ENCODE measurements around the gene DENND4A.

Gene DENND4A

GRCh38 chr15:65722191-65722590 lies 69.9 kb downstream of the DENND4A start:
- no peak overlapping the region for H3K4me3 ChIP-seq (ENCODE audit: low read depth, low read length)
- no peak for DNase-seq (ENCODE audit: low read depth)

DNA sequence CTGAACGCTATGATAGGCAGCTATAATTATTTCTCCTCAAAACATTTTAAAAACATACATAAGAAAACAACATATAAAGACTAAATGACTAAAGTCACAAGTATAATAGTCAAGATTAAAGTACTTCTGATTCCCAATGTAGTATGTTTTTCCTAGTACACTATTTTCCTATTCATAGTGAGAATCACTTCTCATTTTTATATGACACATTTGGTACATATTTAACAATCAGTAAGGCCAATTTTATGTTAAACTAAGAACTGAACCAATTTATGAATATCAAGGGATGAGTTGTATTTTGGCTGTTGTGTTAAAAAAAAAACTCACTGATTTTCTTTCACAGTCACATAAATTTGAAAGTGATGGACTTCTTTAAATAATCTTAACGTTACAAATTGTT lies 79.7 kb downstream of the DENND4A start:
- DNase-seq (ENCODE audit: low read depth): no peak
- H3K4me3 ChIP-seq (ENCODE audit: low read depth, low read length): no peak overlapping the region

DNA sequence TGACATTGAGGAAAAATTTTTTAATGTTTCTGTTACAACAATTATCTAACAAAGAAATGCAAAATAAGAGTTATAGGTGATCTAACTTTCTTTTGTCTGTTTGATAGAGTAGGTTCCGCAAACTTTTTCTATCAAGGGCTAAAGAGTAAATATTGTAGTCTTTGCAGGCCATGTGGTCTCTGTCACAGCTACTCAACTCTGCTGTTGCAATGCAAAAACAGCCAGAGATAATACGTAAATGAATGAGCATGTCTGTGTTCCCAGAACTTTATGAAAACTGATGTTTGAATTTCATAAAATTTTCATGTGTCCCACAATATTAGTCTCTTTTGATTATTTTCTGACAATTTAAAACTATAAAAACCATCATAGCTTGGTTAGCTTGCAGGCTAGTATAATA lies 97.0 kb downstream of the DENND4A start:
- no peak for DNase-seq (ENCODE audit: low read depth)
- no peak overlapping the region for H3K4me3 ChIP-seq (ENCODE audit: low read depth, low read length)

DNA sequence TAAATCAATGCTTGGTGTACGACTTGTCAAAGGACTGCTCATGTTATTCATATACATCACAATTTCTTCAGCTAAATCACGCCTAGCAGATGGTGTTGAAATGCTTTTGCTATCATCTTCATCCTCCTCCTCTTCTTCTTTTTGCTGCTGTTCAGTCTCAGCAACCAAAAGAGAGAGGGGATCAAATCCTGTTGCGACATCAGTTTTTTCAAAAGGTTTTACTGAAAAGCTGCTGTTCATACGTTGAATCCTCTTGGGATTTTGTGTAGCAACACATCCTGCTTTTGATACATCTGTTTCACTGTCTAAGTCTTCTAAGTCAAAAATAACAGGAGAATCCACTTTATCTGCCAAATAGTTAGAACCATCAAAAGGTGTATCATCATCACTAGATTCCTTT lies 101.3 kb downstream of the DENND4A start:
- H3K4me3 ChIP-seq (ENCODE audit: low read depth, low read length): no peak overlapping the region
- DNase-seq (ENCODE audit: low read depth): peak; percentile 43

- no peak overlapping the region for H3K4me3 ChIP-seq (ENCODE audit: low read depth, low read length)
- DNase-seq (ENCODE audit: low read depth): no peak
Observed at GRCh38 chr15:65690173-65690572, 101.9 kb downstream of the DENND4A start.

GRCh38 chr15:65688462-65688861 lies 103.6 kb downstream of the DENND4A start:
- no peak for DNase-seq (ENCODE audit: low read depth)
- H3K4me3 ChIP-seq (ENCODE audit: low read depth, low read length): no peak overlapping the region

- DNase-seq (ENCODE audit: low read depth): no peak
- no peak overlapping the region for H3K4me3 ChIP-seq (ENCODE audit: low read depth, low read length)
Observed at GRCh38 chr15:65682404-65682911, 109.6 kb downstream of the DENND4A start.

DNA sequence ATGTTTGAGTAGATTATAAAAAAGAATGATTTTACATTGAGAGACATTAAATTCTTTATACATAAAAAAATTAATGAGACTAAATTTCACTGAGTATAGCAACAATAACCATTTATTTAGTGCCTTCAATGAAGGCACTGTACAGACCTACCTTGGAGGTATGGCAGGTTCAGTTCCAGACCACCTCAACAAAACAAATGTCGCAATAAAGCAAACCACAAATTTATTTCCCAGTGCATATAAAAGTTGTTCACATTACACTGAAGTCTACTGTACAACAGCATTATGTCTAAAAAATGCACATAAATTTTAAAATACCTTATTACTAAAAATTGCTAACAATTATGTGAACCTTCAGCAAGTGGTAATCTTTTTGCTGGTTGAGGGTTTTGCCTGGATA lies 111.5 kb downstream of the DENND4A start:
- no peak overlapping the region for H3K4me3 ChIP-seq (ENCODE audit: low read depth, low read length)
- no peak for DNase-seq (ENCODE audit: low read depth)

DNA sequence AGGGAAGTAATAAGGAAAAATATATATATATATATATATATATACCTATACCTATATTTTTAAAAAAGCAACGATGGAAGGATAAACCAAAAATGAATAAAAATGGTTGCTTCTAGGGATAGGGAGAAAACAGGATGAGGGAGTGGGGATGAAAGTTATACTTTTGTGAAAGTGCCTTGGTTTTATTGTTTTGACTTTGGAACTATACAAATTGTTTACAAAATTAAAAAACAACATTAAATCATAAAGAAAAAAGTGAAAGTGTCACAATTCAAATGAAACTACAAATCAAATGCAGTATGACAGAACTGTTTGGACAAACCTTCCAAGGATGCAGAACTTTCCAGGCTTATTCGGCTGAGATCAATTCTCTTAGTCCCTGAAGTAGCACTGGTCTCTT lies 116.0 kb downstream of the DENND4A start:
- no peak for DNase-seq (ENCODE audit: low read depth)
- H3K4me3 ChIP-seq (ENCODE audit: low read depth, low read length): no peak overlapping the region

DNA sequence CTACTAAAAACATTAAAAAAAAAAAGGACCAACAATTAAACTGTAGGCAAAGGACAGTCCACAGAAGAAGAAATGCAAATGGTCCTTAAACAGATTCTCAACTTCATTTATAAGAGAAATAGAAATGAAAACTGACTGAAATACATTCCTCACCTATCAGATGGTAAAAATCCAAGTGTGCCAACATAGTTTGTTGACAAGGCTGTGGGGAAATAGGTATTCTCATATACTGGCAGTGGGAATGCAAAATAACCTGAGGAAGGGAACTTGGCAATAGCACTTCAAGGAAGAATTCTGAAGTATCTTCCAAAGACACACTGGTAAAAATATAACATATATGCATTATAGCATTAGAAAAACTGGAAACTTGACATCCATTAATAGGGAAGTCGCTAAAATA lies 116.5 kb downstream of the DENND4A start:
- no peak overlapping the region for H3K4me3 ChIP-seq (ENCODE audit: low read depth, low read length)
- DNase-seq (ENCODE audit: low read depth): no peak

GRCh38 chr15:65666257-65666656 lies 125.8 kb downstream of the DENND4A start:
- no peak for DNase-seq (ENCODE audit: low read depth)
- H3K4me3 ChIP-seq (ENCODE audit: low read depth, low read length): no peak overlapping the region

GRCh38 chr15:65663521-65663920 lies 128.6 kb downstream of the DENND4A start:
- H3K4me3 ChIP-seq (ENCODE audit: low read depth, low read length): no peak overlapping the region
- no peak for DNase-seq (ENCODE audit: low read depth)

DNA sequence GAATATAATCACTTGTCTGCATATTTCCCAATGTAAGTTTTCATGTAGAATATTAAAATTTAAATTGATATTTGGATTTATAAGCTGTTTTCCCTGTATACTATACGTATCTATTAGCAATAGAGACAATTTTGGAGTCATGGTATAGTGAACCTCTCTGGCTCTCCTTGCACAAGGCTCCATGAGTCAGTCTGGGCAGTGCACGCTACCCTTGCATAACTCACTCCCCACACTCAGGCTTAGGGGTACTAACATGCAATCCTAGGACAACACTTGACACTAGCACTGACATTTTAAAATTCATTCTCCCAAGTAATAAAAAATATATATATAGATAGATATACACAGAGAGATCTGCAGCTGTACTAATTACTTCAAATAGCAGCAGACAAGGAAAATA lies 131.2 kb downstream of the DENND4A start:
- DNase-seq (ENCODE audit: low read depth): no peak

GRCh38 chr15:65659502-65660052 lies 132.5 kb downstream of the DENND4A start:
- DNase-seq (ENCODE audit: low read depth): no peak
- H3K4me3 ChIP-seq (ENCODE audit: low read depth, low read length): no peak overlapping the region

More for the DNA sequence above, 131.2 kb downstream of the DENND4A start:
- H3K4me3 ChIP-seq (ENCODE audit: low read depth, low read length): no peak overlapping the region

- DNase-seq (ENCODE audit: low read depth): no peak
- H3K4me3 ChIP-seq (ENCODE audit: low read depth, low read length): no peak overlapping the region
Observed at GRCh38 chr15:65655457-65655856, 136.6 kb downstream of the DENND4A start.

DNA sequence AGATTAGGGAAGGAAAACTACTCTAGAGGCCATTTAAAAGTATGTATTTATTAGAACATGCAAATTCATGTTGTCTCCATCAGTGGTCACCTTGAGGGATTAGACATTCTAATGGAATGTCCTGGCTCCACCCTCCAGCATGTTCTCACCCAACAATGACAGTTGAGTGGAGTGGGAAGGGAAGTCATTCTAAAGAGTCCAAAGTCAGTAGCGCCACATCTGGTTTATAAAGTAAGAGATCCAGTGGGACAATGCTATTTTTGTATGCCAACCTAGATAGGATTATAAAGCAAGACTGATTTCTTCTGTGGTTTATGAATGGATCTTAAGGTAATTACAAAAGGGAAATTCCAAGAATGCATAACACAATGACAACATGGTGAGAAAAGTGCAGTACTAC lies 137.1 kb downstream of the DENND4A start:
- DNase-seq (ENCODE audit: low read depth): no peak
- no peak overlapping the region for H3K4me3 ChIP-seq (ENCODE audit: low read depth, low read length)

- no peak for DNase-seq (ENCODE audit: low read depth)
- H3K4me3 ChIP-seq (ENCODE audit: low read depth, low read length): no peak overlapping the region
Observed at GRCh38 chr15:65653801-65654521, 138.1 kb downstream of the DENND4A start.

DNA sequence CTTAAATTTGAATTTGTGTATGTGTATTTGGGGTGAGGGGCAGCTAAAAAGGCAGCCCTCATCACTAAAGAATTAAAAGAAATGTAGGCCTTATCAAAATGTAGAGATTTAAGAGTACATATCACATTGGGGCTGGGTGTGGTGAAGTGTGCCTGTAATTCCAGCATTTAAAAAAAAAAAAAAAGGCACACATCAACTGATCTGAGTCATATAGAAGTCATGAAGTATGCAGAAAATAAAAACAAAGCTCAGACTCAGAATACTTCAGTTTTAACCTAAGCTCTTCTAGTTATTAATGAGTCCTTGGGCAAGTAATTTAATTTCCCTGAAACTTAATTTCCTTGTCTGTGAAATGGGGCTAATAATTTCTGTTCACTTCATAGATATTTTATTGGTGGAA lies 138.8 kb downstream of the DENND4A start:
- no peak overlapping the region for H3K4me3 ChIP-seq (ENCODE audit: low read depth, low read length)
- DNase-seq (ENCODE audit: low read depth): no peak

DNA sequence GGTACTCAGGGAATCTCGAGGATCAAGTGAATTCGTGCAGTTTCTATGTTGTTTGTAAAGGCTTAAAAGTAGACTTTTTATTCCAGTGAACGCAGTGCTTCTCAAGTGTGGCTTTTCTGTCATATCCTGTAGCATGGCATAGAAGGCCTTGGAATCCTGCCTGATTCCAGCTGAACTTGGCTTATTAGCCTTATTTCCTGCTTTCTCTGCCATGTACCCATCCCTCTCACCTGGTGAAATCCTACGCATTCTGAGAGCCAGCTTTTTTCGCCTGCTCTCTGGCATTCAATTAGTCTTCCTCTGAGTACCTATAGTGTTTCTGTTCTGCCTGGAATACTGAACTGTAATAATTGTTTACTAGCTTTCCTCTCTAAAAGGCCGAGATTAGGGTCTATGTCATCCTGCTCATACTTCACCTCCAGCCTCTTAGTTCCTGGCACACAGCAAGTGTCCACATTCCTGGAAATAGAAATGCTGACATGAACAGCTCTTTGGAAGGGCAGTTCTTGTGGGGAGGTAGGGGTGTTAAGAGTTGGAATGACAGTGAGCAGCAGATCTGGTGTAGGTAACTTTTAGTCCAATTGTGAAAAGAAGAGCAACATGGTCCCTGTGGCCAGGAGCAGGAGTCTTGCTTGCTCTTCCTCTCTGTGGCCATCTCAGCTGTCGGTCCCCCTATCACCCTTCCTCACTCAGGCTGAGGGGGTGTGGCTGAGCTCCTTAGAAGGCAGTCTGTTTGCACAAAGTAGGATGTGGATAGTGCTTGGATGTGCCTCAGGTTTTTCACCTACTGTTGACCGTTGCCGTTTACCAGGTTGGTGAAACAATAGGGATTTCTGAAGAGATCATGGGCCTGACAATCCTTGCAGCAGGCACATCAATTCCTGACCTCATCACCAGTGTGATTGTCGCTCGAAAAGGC lies 140.0 kb downstream of the DENND4A start:
- H3K4me3 ChIP-seq (ENCODE audit: low read depth, low read length): no peak overlapping the region

GRCh38 chr15:65651042-65651322 lies 141.1 kb downstream of the DENND4A start:
- no peak overlapping the region for H3K4me3 ChIP-seq (ENCODE audit: low read depth, low read length)
- no peak for DNase-seq (ENCODE audit: low read depth)

More for the DNA sequence above, 140.0 kb downstream of the DENND4A start:
- DNase-seq (ENCODE audit: low read depth): no peak

Data from skeletal muscle cell (primary cell).